ENCODE results near the gene TOMM40. TPM values are rescaled to one million over a fixed set of nuclear protein-coding genes. Genes with fewer than 3 reads are reported as not detected.
"Not testable (repeated sequence)": the region's sequence is repeated elsewhere in the genome, so short reads cannot be mapped to it uniquely, and the experiment has no call there.

Gene TOMM40
- total and polyA plus RNA-seq, 9 of the 15 experiments (the other 6 are each of a cell fraction or from before 2014, with no cell fraction given) = 0.89 to 290 (median 160) TPM

- TF ChIP-seq NFATC3 (IDR thresholded peaks at IDR 0.05) (no peak), NONO (IDR thresholded peaks at IDR 0.05; ENCODE audit: low read depth in 2 of 2, low read length in 1 of 2) (peak in 1 of 2 experiments; percentile 64; a peak in 1 of 4 replicates), ZNF146 (CRISPR knock-in tag; IDR thresholded peaks at IDR 0.05; ENCODE audit: unreplicated experiment) (no peak), POLR2AphosphoS5 (IDR thresholded peaks at IDR 0.05; ENCODE audit: control insufficient read depth, insufficient read depth, low read depth, low read length) (0 out of 2 replicates have a peak, but pooled peaks have one; percentile 20), ZBTB33 (CRISPR knock-in tag; IDR thresholded peaks at IDR 0.05) (0 out of 2 replicates have a peak, but pooled peaks have one; percentile 36)
Measured at GRCh38 chr19:44909775-44910174, 18.7 kb downstream of the TOMM40 start (continued).

GRCh38 chr19:44911896-44912295 is 20.8 kb downstream of the TOMM40 start:
- H3K4me3 ChIP-seq; H3K27me3 ChIP-seq (ENCODE audit: control insufficient read depth in 2 of 2, insufficient read depth in 2 of 2, low read length in 2 of 2); H2AFZ ChIP-seq (ENCODE audit: low read depth, low read length); H3K79me2 ChIP-seq (ENCODE audit: control insufficient read depth, insufficient read depth, low read length); H3K9ac ChIP-seq (ENCODE audit: insufficient read depth in 1 of 2, low read depth in 2 of 2, low read length in 2 of 2); H3K4me2 ChIP-seq (ENCODE audit: insufficient read depth, low read length); H3K9me3 ChIP-seq (replicated peaks; ENCODE audit: control insufficient read depth, insufficient read depth, low read depth, low read length); ATAC-seq; DNase-seq (ENCODE audit: extremely low read depth in 1 of 4, low spot score in 3 of 4); H3K27ac ChIP-seq (ENCODE audit: extremely low read depth, low read depth, low read length); intact Hi-C loops (cut with micrococcal nuclease); H4K20me1 ChIP-seq (replicated peaks; ENCODE audit: control insufficient read depth, insufficient read depth, low read length); FAIRE-seq; BruUV-seq (replicated peaks); H3K9me1 ChIP-seq (ENCODE audit: control insufficient read depth, insufficient read depth, low read length): not testable (repeated sequence)
- 77% methylated on average over 6 of the region's 6 CpGs for WGBS (ENCODE audit: insufficient coverage, low coverage, missing lambda C conversion rate)
- in situ Hi-C loops (cut with MboI) = loop anchor here (5.0 kb wide), 1 partner anchor 40 kb away; no protein-coding TSS in a partner anchor
- peaks cover 36 to 91% of the 10 kb centered on the region in 2 experiments for H3K4me1 ChIP-seq (replicated peaks in 1 of 2; ENCODE audit: control insufficient read depth in 2 of 2, insufficient read depth in 2 of 2, low read length in 2 of 2)
- H3K36me3 ChIP-seq (ENCODE audit: control insufficient read depth, insufficient read depth, low read length) = peaks cover 22% of the 10 kb centered on the region; the same call in 1 of the 3 replicates
- peak; percentile 65 for TF ChIP-seq ZNF121 (CRISPR knock-in tag; conservative IDR thresholded peaks at IDR 0.05)
- ChIA-PET CTCF (ENCODE audit: low intra/inter-chr PET ratio) (interaction anchor here (1.5 kb wide), 1 partner anchor 39 kb away, joined by 6 read pairs; no protein-coding TSS in a partner anchor), POLR2A (interaction anchor here (0.6 to 1.2 kb wide), 2 partner anchors 24 to 1130 kb away, joined by 4 read pairs; no protein-coding TSS in a partner anchor)

All from K562 (cell line).